Stimulated activated CD4-positive, alpha-beta T cell treated with anti-CD3 and anti-CD28 coated beads, Interleukin-4, amount 100 ng/mL, for 4 hours (primary cell): ENCODE data around the gene EHMT2.

Experiments used
- DNase-seq, 2 experiments: peaks; one replicate each; pipeline ENCODE4 v3.0.0-alpha.2; 2020

The EHMT2 gene

GRCh38 chr6:31837369-31838113, 60.0 kb downstream of the EHMT2 start:
- DNase-seq, result no peak

DNA sequence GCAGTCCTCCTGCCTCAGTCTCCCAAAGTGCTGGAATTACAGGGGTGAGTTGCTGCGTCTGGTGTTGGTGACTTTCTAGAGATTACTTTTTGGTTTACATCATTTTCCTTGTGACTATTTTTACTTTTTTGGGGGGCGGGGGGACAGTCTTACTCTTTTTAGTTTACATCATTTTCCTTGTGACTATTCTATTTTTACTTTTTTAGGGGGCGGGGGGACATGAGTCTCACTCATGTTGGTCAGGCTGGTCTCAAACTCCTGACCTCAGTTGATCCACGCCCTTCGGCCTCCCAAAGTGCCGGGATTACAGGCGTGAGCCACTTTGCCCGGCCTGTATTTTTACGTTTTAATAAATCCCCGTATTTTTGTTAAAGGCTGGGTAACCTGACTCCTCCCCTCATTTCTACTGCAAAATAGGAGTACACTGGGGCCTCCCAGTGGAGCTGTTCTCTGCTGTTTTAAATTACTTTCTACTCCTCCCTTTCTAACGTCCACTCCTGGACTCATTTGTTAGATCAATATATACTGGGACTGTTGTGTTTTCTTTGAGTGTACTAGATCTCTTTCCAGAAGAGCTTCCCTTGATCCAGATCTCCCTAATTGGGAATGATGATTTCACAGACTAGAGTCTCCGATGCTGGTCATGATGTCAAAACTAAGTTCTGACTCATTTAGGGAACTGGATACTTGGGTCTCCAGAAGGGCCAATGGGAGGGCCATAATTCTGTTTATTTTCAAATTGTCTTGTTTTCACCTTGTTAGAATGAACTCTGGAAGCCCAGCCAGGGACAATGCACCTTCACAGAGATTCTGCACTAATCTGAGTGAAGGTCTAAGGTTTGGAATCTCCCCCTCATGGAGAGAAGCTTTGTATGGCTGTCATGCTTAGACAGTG, 60.8 kb downstream of the EHMT2 start:
- DNase-seq, result no peak

- DNase-seq, result no peak
These were observed 61.4 kb downstream of the EHMT2 start for GRCh38 chr6:31836047-31836473.

DNA sequence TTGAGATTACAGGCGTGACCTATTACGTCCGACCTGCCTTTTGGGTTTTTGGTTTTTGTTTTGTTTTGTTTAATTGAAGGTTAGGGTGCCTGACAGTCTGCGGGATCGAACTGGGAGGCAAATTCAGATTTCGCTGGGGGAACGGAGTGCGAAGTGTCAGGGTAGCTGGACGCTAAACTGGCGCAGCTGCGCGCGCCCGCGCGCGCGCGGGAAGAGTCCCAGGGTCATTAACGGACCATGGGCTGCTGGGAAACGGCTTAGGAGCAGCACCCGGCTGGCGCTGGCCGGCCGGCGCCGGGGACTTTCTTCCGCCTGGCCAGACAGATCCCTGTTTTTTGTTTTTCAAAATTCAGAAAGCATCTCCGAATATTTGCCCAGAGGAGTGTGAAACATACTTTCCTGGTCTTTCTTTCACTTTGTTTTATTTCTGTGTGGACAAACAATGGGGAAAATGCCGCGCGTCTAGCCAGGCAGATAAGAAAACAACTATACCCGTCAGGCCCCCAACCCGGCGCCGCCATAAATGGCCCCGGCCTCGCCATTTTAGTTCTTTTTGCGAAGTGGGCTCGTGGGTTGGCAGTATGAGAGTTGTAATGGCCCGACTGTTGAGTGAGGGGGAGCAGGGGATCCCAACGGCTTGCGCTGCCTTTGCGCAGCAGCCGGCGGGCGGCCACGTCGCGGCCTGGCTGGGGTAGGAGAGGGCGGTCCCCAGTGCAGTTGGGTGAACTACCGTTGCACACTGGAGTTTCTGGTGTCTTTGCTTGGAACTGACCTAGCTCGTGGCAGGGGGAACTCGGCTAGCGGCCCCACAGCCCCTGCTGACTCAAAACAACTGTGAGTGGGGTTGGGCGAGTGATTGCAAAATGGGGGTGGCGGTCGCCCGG, 62.9 kb downstream of the EHMT2 start:
- DNase-seq, result peak; percentile 71 to 76

GRCh38 chr6:31831350-31832215, 65.9 kb downstream of the EHMT2 start:
- DNase-seq, result no peak

GRCh38 chr6:31830886-31831335, 66.6 kb downstream of the EHMT2 start:
- DNase-seq, result no peak
